Glomerular endothelial cell (primary cell): ENCODE measurements around the gene LYL1. TPM values are rescaled to one million over a fixed set of nuclear protein-coding genes. Genes with fewer than 3 reads are reported as not detected.

Experiments used
- DNase-seq: peaks from one replicate; pipeline ENCODE4 v3.0.0-alpha.2; 2011; ENCODE audit warnings: low read depth, low spot score; ENCODE audit errors: extremely low read depth
- total RNA-seq: library from RNA; depleted of rRNA; stranded (reverse); fragments of >200 nt; gene quantifications from 2 replicates; pipeline ENCODE4 v1.2.3, GENCODE V29; 2015

Gene LYL1
- total RNA-seq, 1 donor from 2014 or later = 92.6 TPM

- DNase-seq = no peak
Observed at GRCh38 chr19:13094771-13095392, 7.8 kb downstream of the LYL1 start.

- no peak for DNase-seq
Observed at GRCh38 chr19:13094106-13094504, 8.6 kb downstream of the LYL1 start.

- DNase-seq = no peak
Observed at GRCh38 chr19:13093407-13094105, 9.1 kb downstream of the LYL1 start.

- no peak for DNase-seq
Observed at GRCh38 chr19:13092606-13093235, 9.9 kb downstream of the LYL1 start.

- no peak for DNase-seq
Observed at GRCh38 chr19:13092158-13092543, 10.5 kb downstream of the LYL1 start.

- DNase-seq = no peak
Observed at GRCh38 chr19:13091400-13092157, 11.1 kb downstream of the LYL1 start.

- no peak for DNase-seq
Observed at GRCh38 chr19:13090511-13091231, 12.0 kb downstream of the LYL1 start.

GRCh38 chr19:13089857-13090507 lies 12.7 kb downstream of the LYL1 start:
- DNase-seq = no peak

GRCh38 chr19:13089139-13089856 lies 13.4 kb downstream of the LYL1 start:
- no peak for DNase-seq

- DNase-seq = no peak
Observed at GRCh38 chr19:13087795-13088537, 14.7 kb downstream of the LYL1 start.

GRCh38 chr19:13087295-13087694 lies 15.4 kb downstream of the LYL1 start:
- no peak for DNase-seq

GRCh38 chr19:13086341-13086740 lies 16.3 kb downstream of the LYL1 start:
- no peak for DNase-seq

- no peak for DNase-seq
Observed at GRCh38 chr19:13085666-13086065, 17.0 kb downstream of the LYL1 start.

- no peak for DNase-seq
Observed at GRCh38 chr19:13083627-13084026, 19.0 kb downstream of the LYL1 start.

GRCh38 chr19:13083008-13083404 lies 19.7 kb downstream of the LYL1 start:
- no peak for DNase-seq

GRCh38 chr19:13082192-13083007 lies 20.3 kb downstream of the LYL1 start:
- DNase-seq = no peak

- no peak for DNase-seq
Observed at GRCh38 chr19:13079542-13079986, 23.1 kb downstream of the LYL1 start.
